Fibroblast of mammary gland (primary cell): ENCODE measurements around the gene AK2.

ENCODE experiments used
- DNase-seq: peaks from one replicate; pipeline ENCODE4 v3.0.0-alpha.2; 2010; ENCODE audit warnings: low read depth
- H3K4me3 ChIP-seq: 2 replicates; pipeline ENCODE4 v1.5.1; 2011; ENCODE audit warnings: low read depth, mild to moderate bottlenecking, low read length, moderate library complexity; ENCODE audit not compliant: control insufficient read depth
- CTCF ChIP-seq: conservative IDR thresholded peaks from 2 replicates; pipeline ENCODE4 v1.5.1; 2011; ENCODE audit warnings: low read depth, low read length, inconsistent platforms; ENCODE audit not compliant: control insufficient read depth, insufficient read depth

AK2 gene

GRCh38 chr1:32991386-32991785, 45.3 kb downstream of the AK2 start:
- DNase-seq, result no peak
- no peak overlapping the region for H3K4me3 ChIP-seq
- TF ChIP-seq CTCF, result no peak

- DNase-seq, result no peak
- H3K4me3 ChIP-seq, result no peak overlapping the region
- no peak for TF ChIP-seq CTCF
Observed at GRCh38 chr1:32990887-32991286, 45.8 kb downstream of the AK2 start.

GRCh38 chr1:32989160-32990050, 47.3 kb downstream of the AK2 start:
- peak; percentile 99 for DNase-seq
- peak overlapping the region; percentile 9 for H3K4me3 ChIP-seq
- no peak for TF ChIP-seq CTCF

GRCh38 chr1:32988665-32989064, 48.0 kb downstream of the AK2 start:
- peak; percentile 92 for DNase-seq
- H3K4me3 ChIP-seq, result no peak overlapping the region
- no peak for TF ChIP-seq CTCF

- no peak for DNase-seq
Observed at GRCh38 chr1:32985226-32985625, 51.5 kb downstream of the AK2 start.

GRCh38 chr1:32984455-32985171, 52.1 kb downstream of the AK2 start:
- TF ChIP-seq CTCF, result no peak
- H3K4me3 ChIP-seq, result no peak overlapping the region
- peak; percentile 74 for DNase-seq

More at GRCh38 chr1:32985226-32985625, 51.5 kb downstream of the AK2 start:
- no peak for TF ChIP-seq CTCF
- H3K4me3 ChIP-seq, result no peak overlapping the region
